HG02943 (cell line): Measurements from ENCODE around the gene CD4.

Source experiments
- ATAC-seq: cut with Tn5 transposase; IDR thresholded peaks from one replicate; pipeline ENCODE4 v1.9.1; 2021; ENCODE audit warnings: mild to moderate bottlenecking, low read depth, moderate library complexity; ENCODE audit not compliant: unreplicated experiment

The CD4 gene

GRCh38 chr12:6809056-6809455, 19.7 kb downstream of the CD4 start:
- ATAC-seq = no peak

DNA sequence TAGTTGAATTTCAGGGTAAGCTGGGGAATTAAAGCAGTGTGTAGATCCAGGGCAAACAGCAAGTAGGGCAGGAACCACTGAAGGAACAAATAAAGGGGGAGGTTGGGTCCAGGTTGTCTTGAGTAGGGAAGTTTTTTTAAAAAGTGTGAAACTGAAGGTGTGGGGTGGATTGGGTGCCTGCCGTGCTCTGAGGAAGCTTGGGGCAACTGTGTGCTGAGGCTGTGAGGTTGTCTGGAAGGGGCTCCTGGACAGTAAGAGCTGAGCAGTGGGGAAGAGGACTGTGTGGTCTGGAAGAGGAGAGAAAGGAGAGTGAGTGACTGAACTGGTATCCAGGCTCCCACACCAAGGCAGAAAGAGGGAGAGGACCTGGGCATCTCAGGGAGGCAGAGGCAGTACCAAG, 21.4 kb downstream of the CD4 start:
- ATAC-seq = no peak

- no peak for ATAC-seq
These were observed 24.0 kb downstream of the CD4 start for GRCh38 chr12:6813363-6813762.

- ATAC-seq = no peak
These were observed 27.3 kb downstream of the CD4 start for GRCh38 chr12:6816598-6816997.

- no peak for ATAC-seq
These were observed 27.8 kb downstream of the CD4 start for GRCh38 chr12:6817098-6817497.

DNA sequence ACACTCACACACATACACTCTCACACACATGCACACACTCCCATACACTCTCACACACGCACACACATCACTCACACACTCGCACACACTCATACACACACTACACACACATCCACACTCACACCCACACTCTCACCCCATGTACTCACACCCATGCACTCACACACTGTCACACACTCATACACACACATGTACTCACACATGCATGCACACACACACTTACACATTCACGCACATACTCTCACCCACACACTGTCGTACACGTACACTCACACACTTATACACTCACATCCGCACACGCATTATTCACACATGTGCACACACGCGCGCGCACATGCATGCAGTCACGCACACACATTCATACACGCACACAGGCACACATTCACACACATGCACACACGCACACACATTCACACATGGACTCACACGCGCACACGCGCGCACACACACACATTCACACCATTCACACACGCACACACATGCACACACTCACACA, 28.4 kb downstream of the CD4 start:
- no peak for ATAC-seq

DNA sequence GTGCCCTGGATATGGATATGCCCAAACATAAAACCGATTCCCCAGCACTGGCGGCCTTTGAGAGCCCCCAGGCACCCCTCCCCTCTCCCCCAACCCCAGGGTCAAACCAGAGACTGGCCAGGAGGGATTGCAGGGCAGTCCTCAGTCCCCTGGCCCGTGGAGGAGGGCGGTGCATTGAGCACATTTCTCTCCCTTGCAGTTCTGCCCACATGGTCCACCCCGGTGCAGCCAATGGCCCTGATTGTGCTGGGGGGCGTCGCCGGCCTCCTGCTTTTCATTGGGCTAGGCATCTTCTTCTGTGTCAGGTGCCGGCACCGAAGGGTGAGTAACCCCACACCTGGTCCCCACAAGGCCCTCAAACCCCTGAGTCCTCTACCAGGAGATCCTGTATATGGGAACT, 28.9 kb downstream of the CD4 start:
- no peak for ATAC-seq

DNA sequence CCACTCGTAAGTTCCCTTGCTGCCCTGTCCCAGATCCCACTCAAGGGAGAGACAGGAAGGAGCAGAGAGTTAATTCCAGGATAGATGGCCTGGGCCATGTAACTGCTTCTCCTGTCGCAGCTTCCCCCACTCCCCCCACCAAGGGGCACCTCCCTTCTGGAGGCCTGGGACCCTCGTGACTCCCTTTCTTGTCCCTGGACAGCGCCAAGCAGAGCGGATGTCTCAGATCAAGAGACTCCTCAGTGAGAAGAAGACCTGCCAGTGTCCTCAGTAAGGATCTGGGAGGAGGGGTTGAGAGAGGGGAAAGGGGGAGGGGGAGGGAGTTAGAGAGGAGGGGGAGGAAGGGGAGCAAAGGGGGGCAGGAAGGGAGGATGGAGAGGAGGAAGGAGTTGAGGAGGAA, 29.3 kb downstream of the CD4 start:
- no peak for ATAC-seq

DNA sequence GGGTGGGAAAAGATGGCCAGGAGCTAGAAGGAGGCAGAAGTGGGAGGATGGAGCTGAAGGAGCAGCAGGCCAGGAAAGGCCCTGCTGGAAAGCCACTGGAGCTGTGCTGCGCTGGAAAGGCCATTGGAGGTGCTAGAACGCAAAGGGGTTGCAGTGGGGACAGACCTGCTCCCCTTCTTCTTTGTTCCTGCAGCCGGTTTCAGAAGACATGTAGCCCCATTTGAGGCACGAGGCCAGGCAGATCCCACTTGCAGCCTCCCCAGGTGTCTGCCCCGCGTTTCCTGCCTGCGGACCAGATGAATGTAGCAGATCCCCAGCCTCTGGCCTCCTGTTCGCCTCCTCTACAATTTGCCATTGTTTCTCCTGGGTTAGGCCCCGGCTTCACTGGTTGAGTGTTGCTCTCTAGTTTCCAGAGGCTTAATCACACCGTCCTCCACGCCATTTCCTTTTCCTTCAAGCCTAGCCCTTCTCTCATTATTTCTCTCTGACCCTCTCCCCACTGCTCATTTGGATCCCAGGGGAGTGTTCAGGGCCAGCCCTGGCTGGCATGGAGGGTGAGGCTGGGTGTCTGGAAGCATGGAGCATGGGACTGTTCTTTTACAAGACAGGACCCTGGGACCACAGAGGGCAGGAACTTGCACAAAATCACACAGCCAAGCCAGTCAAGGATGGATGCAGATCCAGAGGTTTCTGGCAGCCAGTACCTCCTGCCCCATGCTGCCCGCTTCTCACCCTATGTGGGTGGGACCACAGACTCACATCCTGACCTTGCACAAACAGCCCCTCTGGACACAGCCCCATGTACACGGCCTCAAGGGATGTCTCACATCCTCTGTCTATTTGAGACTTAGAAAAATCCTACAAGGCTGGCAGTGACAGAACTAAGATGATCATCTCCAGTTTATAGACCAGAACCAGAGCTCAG, 30.0 kb downstream of the CD4 start:
- ATAC-seq = no peak

DNA sequence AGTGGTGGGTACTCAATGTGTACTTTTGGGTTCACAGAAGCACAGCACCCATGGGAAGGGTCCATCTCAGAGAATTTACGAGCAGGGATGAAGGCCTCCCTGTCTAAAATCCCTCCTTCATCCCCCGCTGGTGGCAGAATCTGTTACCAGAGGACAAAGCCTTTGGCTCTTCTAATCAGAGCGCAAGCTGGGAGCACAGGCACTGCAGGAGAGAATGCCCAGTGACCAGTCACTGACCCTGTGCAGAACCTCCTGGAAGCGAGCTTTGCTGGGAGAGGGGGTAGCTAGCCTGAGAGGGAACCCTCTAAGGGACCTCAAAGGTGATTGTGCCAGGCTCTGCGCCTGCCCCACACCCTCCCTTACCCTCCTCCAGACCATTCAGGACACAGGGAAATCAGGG, 30.8 kb downstream of the CD4 start:
- ATAC-seq = no peak

GRCh38 chr12:6821591-6822425, 32.5 kb downstream of the CD4 start, which contains the start of gene GPR162:
Gene GPR162 (plus strand): TSS chr12:6821821. CDS start chr12:6823899, 2,078 bp downstream.
- no peak for ATAC-seq

GRCh38 chr12:6822426-6823135, 33.3 kb downstream of the CD4 start:
- no peak for ATAC-seq

DNA sequence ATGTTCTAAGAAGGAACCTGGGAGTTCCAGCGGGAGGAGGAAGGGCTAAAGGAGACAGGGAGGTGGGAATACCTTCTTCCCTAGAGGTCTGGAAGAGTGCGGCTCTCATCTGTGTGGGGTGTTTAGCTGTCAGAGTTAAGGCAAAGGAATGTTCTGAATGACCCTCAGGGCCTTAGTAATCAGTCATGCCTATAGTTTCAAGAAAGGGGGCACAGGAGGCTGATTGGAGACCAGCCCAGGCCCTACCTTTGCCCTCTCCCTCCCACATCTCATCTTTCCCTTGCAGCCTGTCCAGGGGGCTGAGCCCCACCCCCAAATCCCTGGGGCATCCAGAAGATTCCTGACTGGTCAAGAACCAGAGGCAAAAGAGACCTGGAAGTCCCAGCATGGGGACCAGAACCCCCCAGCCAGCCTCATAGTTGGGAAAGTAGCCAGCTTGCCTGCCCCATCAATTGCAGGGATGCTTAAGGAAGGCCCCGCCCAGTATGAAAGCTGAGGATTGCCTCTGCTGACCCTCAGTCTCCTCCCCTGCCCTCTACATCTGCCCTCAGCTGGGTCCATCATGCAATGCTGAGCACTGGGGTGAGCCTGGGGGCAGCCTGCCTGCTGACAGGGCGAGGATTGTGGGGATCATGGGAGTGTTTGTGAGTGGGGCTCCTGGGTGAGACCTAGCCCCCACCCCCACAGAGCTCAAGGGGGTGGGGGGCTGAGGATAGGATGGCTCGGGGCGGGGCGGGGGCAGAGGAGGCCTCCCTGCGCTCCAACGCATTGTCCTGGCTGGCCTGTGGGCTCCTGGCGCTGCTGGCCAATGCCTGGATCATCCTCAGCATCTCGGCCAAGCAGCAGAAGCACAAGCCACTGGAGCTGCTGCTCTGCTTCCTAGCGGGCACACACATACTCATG, 34.1 kb downstream of the CD4 start:
- ATAC-seq = no peak

DNA sequence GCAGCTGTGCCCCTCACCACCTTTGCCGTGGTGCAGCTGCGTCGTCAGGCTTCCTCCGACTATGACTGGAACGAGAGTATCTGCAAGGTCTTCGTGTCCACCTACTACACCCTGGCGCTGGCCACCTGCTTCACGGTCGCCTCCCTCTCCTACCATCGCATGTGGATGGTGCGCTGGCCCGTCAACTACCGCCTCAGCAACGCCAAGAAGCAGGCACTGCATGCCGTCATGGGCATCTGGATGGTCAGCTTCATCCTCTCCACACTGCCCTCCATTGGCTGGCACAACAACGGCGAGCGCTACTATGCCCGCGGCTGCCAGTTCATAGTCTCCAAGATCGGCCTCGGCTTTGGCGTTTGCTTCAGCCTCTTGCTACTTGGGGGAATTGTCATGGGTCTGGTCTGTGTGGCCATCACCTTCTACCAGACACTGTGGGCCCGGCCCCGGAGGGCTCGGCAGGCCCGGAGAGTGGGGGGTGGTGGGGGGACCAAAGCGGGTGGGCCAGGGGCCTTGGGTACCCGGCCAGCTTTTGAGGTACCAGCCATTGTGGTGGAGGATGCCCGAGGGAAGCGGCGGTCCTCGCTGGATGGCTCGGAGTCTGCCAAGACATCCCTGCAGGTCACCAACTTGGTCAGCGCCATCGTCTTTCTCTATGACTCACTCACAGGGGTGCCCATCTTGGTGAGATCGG, 34.9 kb downstream of the CD4 start:
- ATAC-seq = no peak

DNA sequence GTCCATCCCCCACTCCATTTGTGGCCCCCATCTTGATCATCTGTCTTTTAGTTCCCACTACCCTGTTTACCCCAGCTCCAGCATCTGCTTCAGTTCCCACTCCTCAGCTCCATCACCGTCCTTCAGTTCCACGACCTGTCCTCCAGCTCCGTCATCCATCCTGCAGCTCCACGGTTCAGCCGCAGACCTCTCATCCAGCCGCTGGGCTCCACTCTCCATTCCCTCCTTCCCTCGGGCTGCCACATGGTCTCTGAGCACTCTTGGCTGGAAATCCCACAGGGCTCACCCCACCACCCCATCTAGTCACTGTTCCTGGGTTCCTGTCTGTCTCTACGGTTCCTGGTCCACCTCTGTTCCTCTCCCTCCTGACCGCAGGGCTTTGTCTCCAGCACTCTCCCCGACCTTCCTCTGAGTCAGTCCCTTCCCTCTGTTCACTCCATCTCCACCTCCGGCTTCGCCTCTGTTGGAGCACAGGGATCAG, 35.6 kb downstream of the CD4 start:
- ATAC-seq = no peak

DNA sequence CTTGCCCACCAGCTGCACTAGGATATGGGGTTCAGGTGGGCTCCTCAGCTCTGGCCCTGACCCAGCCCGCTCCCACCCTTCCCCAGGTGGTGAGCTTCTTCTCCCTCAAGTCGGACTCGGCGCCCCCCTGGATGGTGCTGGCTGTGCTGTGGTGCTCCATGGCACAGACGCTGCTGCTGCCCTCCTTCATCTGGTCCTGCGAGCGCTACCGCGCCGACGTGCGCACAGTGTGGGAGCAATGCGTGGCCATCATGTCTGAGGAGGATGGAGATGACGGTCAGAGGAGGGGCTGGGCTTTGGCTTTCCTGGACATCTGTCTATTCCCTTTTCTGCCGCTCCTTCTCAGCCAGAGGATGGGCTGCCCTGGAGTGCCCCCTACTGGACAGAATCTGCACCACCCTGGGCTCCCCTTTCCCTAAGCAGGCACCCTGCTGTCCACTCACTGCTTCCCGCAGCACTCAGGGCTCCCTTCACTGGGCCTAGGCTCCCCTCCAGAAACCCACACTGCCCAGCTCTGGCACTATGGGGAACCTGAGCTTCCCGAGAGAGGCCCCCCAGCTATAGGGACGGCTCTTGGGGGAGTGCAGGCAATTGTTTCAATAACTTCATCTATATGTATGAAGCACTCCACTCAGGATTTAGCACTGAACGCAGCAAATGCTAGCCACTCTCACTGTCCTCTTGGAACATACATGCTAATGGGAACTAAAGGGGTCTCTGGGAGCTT, 36.2 kb downstream of the CD4 start:
- no peak for ATAC-seq

DNA sequence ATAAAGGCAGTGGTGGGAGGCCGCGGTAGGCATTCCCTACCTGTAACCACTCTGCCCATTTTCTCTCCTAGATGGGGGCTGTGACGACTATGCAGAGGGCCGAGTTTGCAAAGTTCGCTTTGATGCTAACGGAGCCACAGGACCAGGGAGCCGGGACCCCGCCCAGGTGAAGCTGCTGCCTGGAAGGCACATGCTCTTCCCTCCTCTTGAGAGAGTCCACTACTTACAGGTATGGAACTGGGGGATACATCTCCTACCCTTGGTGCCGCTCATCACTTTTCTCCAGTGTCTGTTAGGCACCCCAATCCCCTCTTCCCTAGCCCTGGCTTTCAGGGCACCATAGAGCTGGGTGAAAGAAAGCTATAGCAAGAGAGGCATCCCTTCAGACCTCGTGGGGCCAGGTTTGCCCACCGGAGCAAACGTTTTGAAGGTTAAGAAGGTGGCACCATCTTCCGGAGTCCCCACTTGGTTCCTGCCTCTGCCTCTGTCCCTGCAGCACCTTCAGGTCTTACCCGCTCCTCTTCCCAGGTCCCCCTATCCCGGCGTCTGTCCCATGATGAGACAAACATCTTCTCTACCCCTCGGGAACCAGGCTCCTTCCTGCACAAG, 36.9 kb downstream of the CD4 start:
- no peak for ATAC-seq
